NCI-H748 (cell line): Measurements from ENCODE around the gene SLC4A4.
"Not testable (repeated sequence)": the region's sequence is repeated elsewhere in the genome, so short reads cannot be mapped to it uniquely, and the experiment has no call there.

ENCODE experiments used
- DNase-seq: peaks from one replicate; lab custom pipeline; 2025; ENCODE audit not compliant: unreplicated experiment; lab: John Stamatoyannopoulos, UW

SLC4A4 gene

DNA sequence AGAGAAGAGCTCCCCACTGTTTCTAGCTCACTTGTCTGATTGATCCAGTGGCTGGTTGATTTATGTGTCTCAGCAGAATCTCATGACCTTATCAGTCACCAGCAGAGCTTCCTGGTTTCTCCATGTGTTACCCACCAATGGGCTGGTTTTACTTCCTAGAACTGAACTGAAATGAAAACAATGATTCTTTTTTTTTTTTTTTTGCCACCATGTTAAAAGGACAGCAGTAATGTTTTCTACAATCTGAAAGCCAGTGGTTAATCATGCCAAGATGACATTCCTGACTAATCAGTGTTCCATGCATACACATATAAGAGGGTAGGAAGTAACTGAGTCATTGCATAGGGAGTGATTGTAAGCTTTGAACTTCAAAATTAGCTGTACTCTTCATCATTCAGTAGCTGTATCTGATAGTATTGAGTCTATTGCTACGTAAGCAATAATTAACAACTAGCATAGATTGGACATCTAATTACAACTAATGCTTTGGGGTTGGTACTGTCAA lies 67.7 kb downstream of the SLC4A4 start:
- DNase-seq: no peak

DNA sequence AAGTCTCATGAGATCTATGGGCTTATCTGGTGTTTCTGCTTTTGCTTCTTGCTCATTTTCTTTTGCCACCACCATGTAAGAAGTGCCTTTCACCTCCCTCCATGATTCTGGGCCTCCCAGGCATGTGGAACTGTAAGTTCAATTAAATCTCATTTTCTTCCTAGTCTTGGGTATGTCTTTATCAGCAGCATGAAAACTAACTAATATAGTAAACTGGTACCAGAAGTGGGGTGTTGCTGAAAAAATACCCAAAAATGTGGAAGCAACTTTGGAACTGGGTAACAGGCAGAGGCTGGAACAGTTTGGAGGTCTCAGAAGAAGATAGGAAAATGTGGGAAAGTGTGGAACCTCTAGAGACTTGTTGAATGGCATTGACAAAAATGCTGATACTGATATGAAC lies 70.1 kb downstream of the SLC4A4 start:
- not testable (repeated sequence) for DNase-seq

DNA sequence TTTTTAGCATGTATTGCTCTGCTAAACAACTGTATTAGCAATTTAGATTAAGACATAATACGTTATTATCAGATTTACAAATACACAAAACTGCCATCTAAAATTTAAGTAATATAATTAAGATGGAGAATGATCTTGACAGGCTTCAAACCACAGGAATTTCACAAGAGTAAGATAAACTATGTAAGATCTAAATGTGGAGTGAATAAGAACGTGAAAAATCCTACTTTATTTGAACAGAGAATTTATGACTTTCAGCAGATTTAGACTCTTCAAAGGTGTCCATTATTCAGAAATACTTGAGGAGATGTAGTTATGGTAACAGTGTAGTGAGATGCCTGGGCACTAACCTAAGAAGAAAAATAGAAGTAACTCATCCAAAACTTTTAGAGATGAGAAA lies 73.2 kb downstream of the SLC4A4 start:
- no peak for DNase-seq

DNA sequence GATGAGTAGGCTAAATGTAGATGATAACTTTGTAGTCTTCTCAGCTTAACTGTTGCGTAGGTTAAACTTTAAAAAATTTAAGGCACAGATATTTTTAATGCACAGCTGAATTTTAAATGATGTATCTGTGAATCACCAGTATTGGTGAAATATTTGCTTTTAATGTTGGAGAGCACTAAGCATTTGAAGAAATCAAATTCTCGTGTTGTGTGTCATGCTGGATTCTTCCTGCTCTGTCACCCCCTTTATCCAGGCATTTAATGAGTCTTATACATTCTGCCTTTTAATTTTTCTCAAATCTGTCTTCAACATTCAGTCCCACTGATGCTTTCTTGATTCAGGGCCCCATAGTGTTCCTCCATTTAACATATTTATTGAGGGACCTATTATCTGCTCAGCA lies 76.7 kb downstream of the SLC4A4 start:
- DNase-seq: no peak

DNA sequence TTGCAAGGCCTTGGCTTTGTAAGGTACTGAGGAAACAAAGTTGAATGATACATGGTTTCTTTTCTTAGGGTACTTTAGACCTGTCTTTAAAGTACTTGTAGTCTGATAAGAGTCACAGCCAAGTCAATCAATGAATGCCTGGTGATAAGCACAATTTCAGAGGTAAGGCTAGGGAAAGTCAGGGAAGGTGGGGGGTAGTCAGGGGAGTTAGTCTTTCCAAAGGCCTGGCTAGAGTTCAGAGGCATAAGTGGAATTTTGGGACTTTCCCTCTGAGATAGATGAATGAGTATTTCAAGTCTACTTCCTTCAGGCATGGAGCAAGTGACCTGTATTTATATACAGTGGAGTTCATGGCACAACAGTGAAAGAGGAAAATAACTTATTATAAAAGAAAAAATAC lies 78.3 kb downstream of the SLC4A4 start:
- DNase-seq: no peak

DNA sequence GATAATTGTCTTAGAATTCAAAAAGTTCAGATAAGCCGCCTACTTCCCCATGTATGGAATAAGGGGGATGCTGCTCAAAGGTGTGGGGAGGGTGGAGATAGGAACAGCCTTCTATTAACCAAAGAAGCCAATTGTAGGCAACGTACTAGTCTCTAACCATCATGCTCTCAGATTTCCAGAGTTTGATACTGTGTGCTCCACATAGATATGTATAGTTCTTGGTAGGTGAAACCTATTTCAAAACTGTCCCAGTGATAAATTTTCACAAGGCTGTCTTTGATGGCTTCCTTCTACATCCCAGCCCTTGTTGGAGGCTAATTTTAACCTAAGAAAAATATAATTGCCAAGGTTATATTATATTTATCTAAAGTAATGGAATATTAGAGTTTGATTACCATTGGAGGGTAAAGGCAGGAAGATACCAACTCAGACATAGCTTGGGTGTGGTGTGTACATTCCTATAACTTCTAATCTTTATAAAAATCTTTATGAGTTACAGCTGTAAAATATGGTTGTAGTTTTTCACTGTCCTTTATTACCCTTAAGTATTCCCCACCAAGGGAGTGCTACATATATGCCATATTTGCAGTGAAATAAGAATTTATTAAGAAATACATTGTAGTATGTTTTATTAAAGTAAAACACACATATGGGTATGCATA lies 87.7 kb downstream of the SLC4A4 start:
- no peak for DNase-seq

DNA sequence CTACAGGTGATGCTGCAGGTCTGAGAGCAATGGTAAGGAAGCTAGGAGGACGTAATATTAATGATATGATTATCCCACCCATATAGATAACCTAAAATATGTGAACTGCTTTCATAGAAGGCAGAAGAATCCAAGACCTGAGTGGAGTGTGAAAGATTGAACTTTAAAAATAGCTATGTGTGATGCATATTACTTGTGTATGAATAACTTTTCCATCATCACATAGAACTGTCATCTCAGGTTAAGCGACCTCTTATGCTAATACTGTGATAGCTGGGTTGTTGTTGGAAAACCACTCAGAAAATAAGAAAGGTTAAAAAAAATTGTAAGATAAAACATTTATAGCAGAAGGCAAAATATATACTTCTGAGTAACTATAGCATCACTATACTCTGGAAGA lies 90.3 kb downstream of the SLC4A4 start:
- no peak for DNase-seq

DNA sequence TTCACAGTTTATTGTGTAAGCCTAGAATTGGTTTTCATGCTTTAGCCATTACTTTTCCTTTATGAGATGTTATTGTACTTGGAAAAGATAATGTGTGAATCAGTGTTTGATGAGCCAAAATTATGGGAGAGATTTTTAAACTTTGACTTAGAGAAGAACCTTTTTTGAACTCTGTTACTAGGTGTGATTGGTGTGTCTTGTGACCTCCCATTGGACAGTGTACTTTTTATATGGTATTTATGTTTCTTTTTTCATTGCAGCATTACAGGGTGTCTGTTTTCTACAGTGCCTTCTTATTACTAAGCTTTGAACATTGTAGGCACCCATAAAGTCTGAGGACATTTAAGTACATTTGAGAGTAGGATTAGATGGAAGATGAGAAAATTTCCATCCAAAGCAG lies 91.1 kb downstream of the SLC4A4 start:
- no peak for DNase-seq

DNA sequence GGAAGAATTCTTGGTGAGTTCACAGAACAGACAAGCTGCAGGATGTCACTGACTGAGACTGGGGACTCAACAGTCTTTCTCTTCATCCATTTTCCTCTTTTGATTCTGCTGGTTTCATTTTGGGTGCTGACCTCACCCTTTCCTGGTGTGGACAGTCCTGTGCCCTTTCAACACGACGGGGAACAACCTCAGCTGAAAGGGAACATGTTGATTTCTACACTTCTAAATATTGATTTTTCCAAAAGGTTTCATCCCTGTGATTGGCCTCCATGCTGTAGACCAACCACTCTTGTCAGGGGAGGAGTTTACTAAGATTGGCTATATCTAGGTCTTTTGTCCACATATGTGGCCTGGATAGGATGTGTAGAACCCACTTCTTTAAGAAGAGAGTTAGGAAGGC lies 91.8 kb downstream of the SLC4A4 start:
- no peak for DNase-seq

DNA sequence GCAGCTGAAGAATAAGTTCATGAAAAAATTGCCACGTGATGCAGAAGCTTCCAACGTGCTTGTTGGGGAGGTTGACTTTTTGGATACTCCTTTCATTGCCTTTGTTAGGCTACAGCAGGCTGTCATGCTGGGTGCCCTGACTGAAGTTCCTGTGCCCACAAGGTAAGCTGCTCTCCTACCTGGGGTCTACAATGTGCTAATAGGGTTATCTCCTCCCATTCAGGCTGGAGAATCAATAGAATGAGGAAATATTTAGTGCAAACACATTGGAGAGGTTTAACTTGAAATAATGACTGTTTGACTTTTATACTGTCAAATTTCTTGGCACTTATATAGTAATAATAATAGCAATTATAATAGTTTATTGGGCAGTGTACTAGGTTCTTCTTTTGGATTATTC lies 101.8 kb downstream of the SLC4A4 start:
- no peak for DNase-seq

DNA sequence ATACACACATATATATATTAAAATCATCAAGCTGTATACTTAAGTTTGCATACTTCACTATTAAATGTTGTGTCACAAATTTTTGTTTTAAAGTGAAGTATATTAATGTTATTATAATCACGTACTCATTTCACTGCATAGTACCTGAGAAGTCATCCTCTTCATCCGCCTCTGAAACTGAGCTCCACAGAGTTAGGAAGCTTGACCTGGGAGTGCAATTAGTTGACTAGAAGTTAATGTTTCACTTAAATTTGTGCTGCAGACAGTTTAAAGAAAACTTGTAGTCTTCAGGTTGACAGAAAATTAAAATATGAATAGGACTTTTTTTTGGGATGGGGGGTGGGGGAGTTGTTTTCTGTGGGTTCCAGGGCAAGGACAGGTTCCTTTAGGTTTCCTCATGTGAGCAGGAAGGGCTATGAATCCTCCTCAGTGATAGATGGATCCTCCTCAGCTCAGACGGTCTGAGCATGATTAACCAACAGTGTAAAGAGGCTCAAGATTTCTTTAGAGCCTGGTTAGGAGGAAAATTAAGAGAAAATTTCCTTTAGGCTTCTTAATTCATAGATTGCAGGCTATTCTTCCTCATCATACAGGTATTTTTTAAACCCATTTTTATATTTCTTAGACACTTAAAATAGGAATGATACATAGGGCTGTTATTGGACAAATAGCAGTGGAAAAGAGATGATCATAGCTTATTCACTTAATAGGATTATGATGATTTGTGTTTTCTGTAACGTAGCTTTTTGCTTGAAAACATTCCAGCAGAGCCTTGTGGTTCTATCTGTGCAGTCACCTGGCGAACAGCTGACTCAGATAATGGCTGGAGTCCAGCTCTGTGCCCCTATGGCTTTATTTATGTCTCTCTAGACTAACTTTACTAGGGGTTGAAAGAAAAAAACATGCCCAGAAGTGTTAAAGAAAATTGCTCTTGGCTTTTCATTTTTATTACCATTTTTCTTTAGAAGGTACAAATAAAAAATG lies 102.7 kb downstream of the SLC4A4 start:
- no peak for DNase-seq

DNA sequence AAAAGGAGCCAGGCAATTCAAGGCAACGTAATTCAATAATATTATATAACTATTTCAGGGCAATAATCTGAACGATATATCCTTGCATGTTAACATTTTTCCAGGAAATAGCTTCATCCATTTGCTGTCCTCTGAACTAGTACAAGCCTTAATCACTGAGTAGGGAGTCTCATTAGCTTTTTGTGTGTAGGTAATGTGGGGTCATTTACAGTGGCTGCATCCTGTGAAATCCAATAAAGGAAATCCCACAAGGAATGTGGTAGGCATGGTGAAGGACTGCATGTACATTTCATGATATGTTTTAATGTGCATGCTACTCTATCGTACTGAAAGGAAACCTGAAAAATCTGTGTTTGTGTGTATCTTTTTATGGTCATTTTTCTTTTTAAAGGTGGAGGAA lies 103.5 kb downstream of the SLC4A4 start:
- no peak for DNase-seq

DNA sequence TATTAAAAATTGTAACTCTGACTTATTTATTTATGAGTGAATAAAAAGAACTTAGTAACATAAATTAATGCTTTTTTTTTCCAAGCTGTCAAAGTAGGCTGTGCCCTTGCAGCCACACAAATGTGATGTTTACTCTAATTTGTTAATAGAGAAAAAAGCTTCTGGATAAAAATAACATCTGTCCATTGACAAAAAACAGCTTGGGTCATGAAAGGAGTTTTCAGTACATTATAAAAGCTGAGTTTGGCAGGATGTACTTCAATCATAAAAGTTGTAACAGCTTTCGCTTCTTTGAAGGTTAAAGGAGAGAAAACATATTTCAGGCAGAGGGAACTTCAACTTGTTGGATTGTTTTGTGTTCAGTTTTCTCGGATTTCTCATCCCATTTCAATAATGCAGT lies 105.6 kb downstream of the SLC4A4 start:
- DNase-seq: no peak

DNA sequence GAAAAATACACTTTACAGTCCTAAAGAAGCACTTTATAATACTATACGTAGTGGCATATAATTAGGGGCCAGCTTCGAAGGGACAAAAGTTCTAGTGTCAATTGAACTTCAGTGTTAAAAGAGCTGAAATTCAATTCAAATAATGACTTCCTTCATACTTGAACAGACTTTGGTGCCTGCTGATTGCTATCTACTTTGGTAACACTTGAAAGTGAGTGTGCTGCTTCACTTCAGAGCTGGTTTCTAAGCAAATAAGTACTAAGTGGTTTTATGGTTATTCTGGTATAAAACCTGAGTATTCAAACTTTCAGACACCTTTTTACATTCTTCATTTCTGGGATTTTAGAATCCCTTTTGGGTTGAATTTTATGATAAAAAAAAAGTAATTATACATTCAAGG lies 107.0 kb downstream of the SLC4A4 start:
- DNase-seq: no peak

DNA sequence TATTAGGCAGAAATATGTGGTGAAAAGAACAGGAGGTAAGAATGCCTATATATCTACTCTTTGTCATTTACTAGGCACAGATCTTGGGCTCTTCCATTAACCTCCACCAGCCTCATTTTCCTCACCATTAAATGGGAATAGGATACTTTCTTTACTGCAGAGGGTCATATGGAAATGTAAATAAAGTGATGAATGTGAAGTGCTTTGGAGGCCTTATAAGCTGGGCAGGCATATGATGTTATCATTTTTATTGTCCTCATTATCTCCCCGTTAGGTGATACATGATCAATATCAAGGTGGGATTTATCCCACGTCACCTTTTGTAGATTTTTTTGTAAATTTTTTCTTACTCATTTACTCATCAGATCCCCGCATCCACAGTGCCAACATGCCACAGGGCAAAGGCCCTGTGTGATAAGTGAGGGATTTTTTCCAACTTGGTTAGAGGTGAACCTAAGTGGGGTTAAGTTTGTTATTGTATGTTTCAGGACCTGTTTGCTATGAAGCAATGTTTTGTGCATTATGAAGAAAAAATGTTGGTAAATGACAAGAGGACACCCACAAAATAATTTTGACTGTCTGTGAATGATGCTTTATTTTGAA lies 107.8 kb downstream of the SLC4A4 start:
- DNase-seq: no peak

DNA sequence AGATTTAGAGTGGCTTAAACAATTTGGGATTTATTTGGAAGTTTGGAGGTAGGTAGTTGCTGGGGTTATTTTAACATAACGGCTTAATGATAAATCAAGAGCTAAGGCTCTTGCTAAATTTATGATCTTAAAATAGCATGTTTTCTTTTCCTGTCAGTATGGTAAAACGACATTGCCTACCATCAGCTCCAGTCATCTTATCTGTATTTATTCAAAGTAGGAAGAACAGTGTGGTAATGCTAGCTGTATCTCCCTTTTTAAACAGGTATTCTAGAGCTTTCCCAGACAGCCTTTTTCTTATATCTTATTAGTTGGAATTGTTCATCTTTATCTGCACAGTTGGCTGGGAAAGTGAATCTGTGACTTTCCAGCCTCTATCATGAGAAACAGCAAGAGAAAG lies 110.2 kb downstream of the SLC4A4 start:
- DNase-seq: no peak

DNA sequence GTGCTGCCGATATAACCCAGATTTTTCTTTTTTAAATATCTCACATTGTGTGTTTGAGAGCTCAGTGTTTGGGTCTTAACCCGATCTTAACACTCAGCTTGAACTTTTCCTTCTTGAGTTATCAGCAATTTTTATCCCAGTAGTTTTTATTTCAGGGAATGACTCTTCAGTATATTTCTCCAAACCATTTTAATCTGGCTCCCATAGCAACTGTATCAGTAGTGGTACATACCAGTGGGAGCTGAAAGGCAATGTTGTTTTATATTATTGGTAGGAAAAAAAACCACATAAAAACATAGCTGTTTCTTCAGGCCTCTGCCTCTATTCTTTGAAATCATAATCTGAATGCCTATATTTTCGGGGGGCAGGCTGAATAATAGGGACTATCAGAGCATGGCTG lies 111.1 kb downstream of the SLC4A4 start:
- DNase-seq: no peak

DNA sequence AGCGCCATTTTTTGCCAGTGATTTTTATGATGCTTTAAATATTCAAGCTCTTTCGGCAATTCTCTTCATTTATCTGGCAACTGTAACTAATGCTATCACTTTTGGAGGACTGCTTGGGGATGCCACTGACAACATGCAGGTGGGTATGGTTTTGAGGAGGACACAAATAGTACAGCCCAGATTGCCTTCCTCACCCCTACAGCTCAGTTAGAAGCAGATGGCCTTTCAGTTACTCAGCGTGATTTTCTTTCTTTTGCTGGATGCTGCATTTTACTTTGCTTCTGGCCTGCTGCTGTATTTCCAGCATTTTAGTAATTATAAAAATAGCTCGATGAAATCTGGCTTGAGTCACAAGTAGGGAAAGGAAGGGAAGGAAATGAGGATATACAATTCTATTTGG lies 114.7 kb downstream of the SLC4A4 start:
- no peak for DNase-seq

DNA sequence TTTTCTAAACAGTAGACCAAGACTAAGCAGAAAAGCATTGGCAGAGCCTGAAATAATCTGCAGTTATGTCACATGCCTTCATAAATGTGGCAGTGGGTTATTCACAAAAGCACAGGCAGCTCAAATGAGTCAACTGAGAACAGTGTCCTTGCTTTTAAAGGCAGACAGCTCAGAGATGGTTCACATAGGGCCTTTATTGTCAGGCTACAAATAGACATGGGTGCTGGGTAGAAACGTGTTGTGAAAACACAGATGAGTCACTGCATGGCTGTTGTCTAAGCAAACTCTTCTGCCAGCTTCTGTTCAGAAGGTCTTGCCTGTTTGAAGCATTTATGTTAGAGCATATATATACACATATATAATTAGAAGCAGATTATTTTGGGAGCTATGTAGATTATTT lies 118.0 kb downstream of the SLC4A4 start:
- no peak for DNase-seq

DNA sequence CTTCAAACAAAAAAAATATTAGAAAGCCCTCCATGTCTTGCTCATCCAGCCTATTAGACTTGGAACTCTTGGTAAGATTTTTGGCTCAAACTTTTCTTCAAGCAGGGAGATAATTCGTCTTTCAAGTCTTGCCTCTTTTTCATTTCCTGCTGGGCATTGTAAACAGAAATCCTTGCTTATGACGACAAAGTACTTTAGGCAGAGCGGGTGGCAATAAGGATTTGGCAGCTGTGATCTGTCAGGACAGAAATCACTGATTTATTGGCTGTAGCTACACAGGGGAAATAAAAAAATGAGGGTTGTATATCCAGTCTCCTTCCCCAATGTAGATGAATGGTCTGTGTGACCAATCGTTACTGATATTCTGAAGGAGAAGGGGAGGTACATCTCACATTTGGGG lies 121.6 kb downstream of the SLC4A4 start:
- peak; percentile 0 for DNase-seq

DNA sequence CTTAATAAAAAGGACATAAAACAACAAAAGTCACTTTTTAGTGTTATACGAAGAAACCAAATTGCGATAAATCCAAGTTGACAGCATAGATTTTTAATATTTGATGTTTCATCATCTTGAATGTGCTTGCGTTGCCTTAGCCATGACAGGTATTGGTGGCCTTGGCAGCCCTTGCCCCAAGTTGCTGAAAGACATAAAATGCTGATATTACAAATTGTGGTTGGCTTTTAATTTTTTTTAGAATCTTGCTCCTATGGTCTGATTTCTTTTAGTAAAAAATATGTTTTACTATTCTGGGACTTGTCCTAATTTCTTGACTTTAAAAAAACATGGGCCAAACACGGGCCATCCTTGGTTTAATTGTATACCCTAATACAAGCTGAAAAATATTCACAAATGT lies 122.6 kb downstream of the SLC4A4 start:
- no peak for DNase-seq

DNA sequence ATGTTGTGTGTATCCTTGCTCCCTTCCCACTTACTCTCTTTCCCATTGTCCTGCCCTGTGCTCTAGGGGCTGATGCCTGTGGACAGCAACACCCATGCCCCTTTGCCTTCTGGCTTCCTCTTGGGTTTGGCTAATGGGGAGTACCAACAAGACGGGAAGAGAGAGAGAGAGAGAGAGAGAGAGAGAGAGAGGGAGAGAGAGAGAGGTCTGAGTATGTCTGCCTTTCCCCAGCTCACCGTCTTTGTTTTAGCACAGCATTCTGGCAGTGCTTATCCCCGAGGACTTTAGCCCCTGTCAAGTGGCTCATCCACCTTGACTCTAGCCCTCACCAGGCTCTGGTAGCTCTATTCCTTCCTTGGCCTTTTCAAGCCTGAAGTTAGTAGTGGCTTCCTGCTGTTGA lies 128.0 kb downstream of the SLC4A4 start:
- DNase-seq: no peak
